DND-41 (cell line): ENCODE measurements around the gene CHRDL1.

Experiments used
- ATAC-seq: fragments of 200-7000 bp; cut with Tn5 transposase; 3 replicates; pipeline ENCODE4 v1.9.1; 2021; ENCODE audit warnings: low read depth; ENCODE audit not compliant: insufficient read depth
- DNase-seq: peaks from one replicate; pipeline ENCODE4 v3.0.0-alpha.2; 2020
- H2AFZ ChIP-seq: 2 replicates; pipeline ENCODE4 v1.6.0; 2012; ENCODE audit warnings: low read depth, low read length
- H3K27ac ChIP-seq: 2 replicates; pipeline ENCODE4 v1.5.1; 2012; ENCODE audit warnings: low read length, inconsistent platforms
- H3K27me3 ChIP-seq: fragments of 200-600 bp; sonication (generic); 2 replicates; pipeline ENCODE4 v1.6.0; 2012; ENCODE audit warnings: low read length, mild to moderate bottlenecking, inconsistent platforms; ENCODE audit not compliant: insufficient read depth, poor library complexity
- H3K36me3 ChIP-seq: 2 replicates; pipeline ENCODE4 v1.5.1; 2012; ENCODE audit warnings: low read length, inconsistent platforms; ENCODE audit not compliant: insufficient read depth
- H3K4me1 ChIP-seq: 2 replicates; pipeline ENCODE4 v1.5.1; 2012; ENCODE audit warnings: mild to moderate bottlenecking, low read length; ENCODE audit not compliant: insufficient read depth
- H3K4me2 ChIP-seq: 2 replicates; pipeline ENCODE4 v1.6.0; 2012; ENCODE audit warnings: mild to moderate bottlenecking, moderate library complexity, low read length, inconsistent platforms; ENCODE audit not compliant: insufficient read depth
- H3K4me3 ChIP-seq, 2 experiments: fragments of 200-600 bp in 1 of 2; shearing (Covaris generic) in 1 of 2; 2 replicates each; pipeline ENCODE4 v1.5.1; 2012 to 2016; ENCODE audit warnings: inconsistent platforms in 2 of 2, low read length in 2 of 2, mild to moderate bottlenecking in 2 of 2, low read depth in 1 of 2, moderate library complexity in 1 of 2
- H3K79me2 ChIP-seq: 2 replicates; pipeline ENCODE4 v1.6.0; 2012; ENCODE audit warnings: low read length, inconsistent platforms; ENCODE audit not compliant: insufficient read depth
- H3K9ac ChIP-seq: 2 replicates; pipeline ENCODE4 v1.6.0; 2012; ENCODE audit warnings: low read depth, mild to moderate bottlenecking, inconsistent platforms, low read length, moderate library complexity
- H3K9me3 ChIP-seq: 2 replicates; pipeline ENCODE4 v1.5.1; 2012; ENCODE audit warnings: low read length, moderate library complexity, mild to moderate bottlenecking, inconsistent platforms; ENCODE audit not compliant: insufficient read depth, severe bottlenecking
- H4K20me1 ChIP-seq: 2 replicates; pipeline ENCODE4 v1.6.0; 2012; ENCODE audit warnings: low read length; ENCODE audit not compliant: insufficient read depth
- EZH2 ChIP-seq: IDR thresholded peaks from 3 replicates; pipeline ENCODE4 v1.6.1; 2012; ENCODE audit warnings: borderline replicate concordance, low read depth, mild to moderate bottlenecking, moderate library complexity, low read length, inconsistent platforms; ENCODE audit not compliant: severe bottlenecking
- TF ChIP-seq, protein P1 (sequence below): IDR thresholded peaks from 2 replicates; pipeline ENCODE4 v1.5.1; 2012; ENCODE audit warnings: borderline replicate concordance, low read length, moderate library complexity, mild to moderate bottlenecking; ENCODE audit not compliant: poor library complexity, severe bottlenecking; ENCODE audit errors: extremely low read depth

The CHRDL1 gene

DNA sequence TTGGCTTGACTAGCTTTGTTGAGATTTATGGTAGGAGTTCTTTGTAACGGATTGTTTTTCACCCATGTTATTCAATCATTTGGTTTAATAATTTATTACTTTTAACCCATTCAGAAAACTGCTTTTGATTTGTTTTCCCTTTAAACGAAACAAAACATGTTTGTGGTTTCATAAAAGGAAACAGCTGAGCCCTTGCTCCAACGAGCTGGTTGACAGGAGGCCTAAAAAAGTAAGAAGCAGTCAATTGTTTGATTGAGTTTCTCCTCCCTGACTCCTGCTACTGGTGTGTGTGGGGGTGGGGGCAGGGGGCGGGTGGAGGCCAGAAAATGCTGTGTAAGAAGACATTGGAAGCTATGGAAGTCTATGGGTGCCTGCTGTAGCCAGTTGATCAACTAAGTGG is 102.8 kb downstream of the CHRDL1 start:
- H3K27ac ChIP-seq, result no peak overlapping the region

DNA sequence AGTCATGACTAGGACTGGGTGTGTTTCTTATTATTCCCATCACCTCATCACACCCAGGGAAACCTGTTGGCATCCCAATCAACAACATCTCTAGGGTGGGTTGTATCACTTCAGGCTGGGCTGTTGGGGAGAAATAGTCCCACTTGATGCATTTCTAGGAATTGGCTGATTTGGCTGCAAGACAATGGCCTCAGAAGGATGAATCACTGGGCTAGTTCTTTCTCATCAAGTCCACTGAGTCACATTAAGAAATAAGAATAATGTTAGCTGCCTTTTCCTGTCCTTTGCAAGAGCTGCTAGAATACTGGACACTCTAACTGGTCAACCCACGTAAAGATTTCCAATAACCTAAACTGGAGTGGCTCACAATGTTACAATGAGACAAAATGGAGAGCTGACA is 104.2 kb downstream of the CHRDL1 start:
- H3K4me2 ChIP-seq, result no peak overlapping the region
- H3K9ac ChIP-seq, result no peak overlapping the region
- no peak overlapping the region for H3K4me3 ChIP-seq
- no peak overlapping the region for H2AFZ ChIP-seq
- H3K9me3 ChIP-seq, result no peaks in the 10 kb centered on the region
- no peaks in the 10 kb centered on the region for H4K20me1 ChIP-seq
- no peaks in the 10 kb centered on the region for H3K36me3 ChIP-seq
- no peak for ATAC-seq
- H3K79me2 ChIP-seq, result no peaks in the 10 kb centered on the region
- DNase-seq, result no peak
- no peaks in the 10 kb centered on the region for H3K4me1 ChIP-seq
- no peaks in the 10 kb centered on the region for H3K27me3 ChIP-seq
- no peak overlapping the region for H3K27ac ChIP-seq
- TF ChIP-seq, protein P1, sequence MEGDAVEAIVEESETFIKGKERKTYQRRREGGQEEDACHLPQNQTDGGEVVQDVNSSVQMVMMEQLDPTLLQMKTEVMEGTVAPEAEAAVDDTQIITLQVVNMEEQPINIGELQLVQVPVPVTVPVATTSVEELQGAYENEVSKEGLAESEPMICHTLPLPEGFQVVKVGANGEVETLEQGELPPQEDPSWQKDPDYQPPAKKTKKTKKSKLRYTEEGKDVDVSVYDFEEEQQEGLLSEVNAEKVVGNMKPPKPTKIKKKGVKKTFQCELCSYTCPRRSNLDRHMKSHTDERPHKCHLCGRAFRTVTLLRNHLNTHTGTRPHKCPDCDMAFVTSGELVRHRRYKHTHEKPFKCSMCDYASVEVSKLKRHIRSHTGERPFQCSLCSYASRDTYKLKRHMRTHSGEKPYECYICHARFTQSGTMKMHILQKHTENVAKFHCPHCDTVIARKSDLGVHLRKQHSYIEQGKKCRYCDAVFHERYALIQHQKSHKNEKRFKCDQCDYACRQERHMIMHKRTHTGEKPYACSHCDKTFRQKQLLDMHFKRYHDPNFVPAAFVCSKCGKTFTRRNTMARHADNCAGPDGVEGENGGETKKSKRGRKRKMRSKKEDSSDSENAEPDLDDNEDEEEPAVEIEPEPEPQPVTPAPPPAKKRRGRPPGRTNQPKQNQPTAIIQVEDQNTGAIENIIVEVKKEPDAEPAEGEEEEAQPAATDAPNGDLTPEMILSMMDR, result no peak
- TF ChIP-seq EZH2, result no peak

More for the DNA sequence above, 102.8 kb downstream of the CHRDL1 start:
- peak; percentile 3 for DNase-seq
- Histone ChIP-seq H3K4me2 (no peak overlapping the region), H3K9ac (no peak overlapping the region), H3K36me3 (no peaks in the 10 kb centered on the region), H3K9me3 (no peaks in the 10 kb centered on the region), H2AFZ (no peak overlapping the region), H3K79me2 (no peaks in the 10 kb centered on the region), H4K20me1 (no peaks in the 10 kb centered on the region), H3K4me1 (peaks cover 5% of the 10 kb centered on the region; the same call in 1 of the 2 replicates), H3K27me3 (no peaks in the 10 kb centered on the region), H3K4me3 (no peak overlapping the region)
- 0 out of 3 replicates have a peak, but pooled peaks have one; percentile 31 for ATAC-seq
- TF ChIP-seq EZH2, result no peak

DNA sequence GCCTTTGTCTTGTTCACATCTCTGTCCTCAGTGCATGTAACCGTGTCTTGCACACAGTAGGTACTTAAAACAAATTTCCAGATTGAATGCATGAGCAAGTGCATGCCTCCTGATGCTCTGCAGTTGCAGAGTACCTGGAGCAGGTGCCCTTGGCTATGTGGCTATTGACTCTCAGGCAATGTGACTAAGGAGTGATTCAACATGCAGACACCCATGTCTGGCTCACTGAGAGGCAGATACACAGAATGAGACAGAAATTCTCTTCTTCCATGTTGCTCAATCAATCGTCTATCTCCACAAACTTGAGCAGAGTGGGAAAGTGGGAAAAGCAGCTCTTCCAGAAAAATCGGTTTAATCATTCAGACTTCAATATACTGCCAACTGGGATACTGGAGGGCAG is 111.0 kb downstream of the CHRDL1 start:
- ATAC-seq (no peak), DNase-seq (no peak)
- no peaks in the 10 kb centered on the region for H3K27me3 ChIP-seq
- H3K9me3 ChIP-seq, result no peaks in the 10 kb centered on the region
- H3K9ac ChIP-seq, result no peak overlapping the region
- no peaks in the 10 kb centered on the region for H3K79me2 ChIP-seq
- no peak overlapping the region for H3K4me2 ChIP-seq
- no peak for TF ChIP-seq EZH2
- TF ChIP-seq, protein P1, result no peak
- H2AFZ ChIP-seq, result no peak overlapping the region
- H3K27ac ChIP-seq, result no peak overlapping the region
- no peaks in the 10 kb centered on the region for H4K20me1 ChIP-seq
- no peaks in the 10 kb centered on the region for H3K4me1 ChIP-seq
- H3K4me3 ChIP-seq, result no peak overlapping the region
- H3K36me3 ChIP-seq, result no peaks in the 10 kb centered on the region

DNA sequence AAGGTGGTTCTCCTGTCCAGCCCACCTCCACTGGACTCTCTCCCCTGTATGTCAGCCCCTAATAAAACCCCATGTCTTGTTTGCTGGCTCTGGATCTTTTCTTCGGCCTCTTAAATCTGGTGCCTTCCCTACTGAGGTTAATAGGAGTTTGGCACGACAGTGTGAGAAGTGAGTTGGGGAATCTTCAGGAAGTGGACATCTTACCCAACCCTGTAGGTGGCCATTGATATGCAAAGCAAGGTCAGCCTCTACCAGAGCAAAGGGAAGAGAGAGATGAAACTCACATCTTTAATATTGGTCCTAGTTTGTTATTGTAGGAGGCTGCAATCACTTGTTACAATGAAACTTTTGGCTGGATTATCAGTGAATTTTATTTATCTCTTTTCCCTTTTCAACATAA is 111.7 kb downstream of the CHRDL1 start:
- H3K4me2 ChIP-seq, result no peak overlapping the region
- DNase-seq (no peak), ATAC-seq (no peak)
- no peaks in the 10 kb centered on the region for H4K20me1 ChIP-seq
- H3K9me3 ChIP-seq, result no peaks in the 10 kb centered on the region
- no peaks in the 10 kb centered on the region for H3K79me2 ChIP-seq
- no peak overlapping the region for H3K9ac ChIP-seq
- no peak overlapping the region for H3K4me3 ChIP-seq
- no peak overlapping the region for H3K27ac ChIP-seq
- no peaks in the 10 kb centered on the region for H3K4me1 ChIP-seq
- H3K27me3 ChIP-seq, result no peaks in the 10 kb centered on the region
- no peaks in the 10 kb centered on the region for H3K36me3 ChIP-seq
- H2AFZ ChIP-seq, result no peak overlapping the region
- TF ChIP-seq, protein P1, result no peak
- no peak for TF ChIP-seq EZH2
